ENCODE measurements around the gene DLAT.
"Not testable (repeated sequence)": the region's sequence is repeated elsewhere in the genome, so short reads cannot be mapped to it uniquely, and the experiment has no call there.

Gene DLAT

DNA sequence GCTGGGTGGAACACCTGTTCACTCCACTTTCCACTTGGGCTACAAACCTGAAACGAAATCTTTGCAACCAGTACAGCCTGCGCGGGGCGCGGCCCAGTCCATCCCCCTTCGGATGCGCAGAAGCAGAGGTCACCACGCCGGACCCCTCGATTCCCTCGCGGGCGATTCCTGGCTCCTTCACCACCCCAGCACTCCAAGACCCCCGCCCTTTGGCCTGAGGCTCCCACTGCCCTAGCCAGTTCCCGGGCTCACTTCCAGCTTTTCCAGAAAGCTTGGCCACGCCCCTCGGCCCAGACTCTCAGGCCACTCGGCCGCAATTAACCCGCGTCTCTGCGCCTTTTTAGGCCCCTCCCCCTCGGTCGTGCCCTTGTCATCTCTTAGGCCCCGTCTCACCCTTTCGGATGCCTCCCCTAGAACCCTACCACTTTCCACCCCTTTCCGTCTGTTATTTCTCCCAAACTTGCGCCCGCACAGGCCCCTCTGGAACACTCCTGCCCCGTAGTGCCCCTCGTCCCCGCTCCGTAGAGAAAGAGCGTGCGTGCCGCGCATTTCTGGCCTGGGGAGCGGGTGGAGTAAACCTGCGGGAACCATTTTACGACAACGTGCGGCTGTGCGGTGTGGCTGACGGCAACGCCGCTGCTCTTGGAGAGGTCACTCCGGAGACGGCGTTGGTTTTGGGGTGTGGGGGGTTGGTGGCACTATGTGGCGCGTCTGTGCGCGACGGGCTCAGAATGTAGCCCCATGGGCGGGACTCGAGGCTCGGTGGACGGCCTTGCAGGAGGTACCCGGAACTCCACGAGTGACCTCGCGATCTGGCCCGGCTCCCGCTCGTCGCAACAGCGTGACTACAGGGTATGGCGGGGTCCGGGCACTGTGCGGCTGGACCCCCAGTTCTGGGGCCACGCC is at the start of gene DLAT:
DLAT (plus strand) TSS at position 636 of the 906 bp plus-strand sequence; CDS start at position 701, 65 bp downstream.
- peak; percentile 44 for DNase-seq

- no peak for DNase-seq
Observed at GRCh38 chr11:111976119-111976766, 49.0 kb upstream of the DLAT start.

DNA sequence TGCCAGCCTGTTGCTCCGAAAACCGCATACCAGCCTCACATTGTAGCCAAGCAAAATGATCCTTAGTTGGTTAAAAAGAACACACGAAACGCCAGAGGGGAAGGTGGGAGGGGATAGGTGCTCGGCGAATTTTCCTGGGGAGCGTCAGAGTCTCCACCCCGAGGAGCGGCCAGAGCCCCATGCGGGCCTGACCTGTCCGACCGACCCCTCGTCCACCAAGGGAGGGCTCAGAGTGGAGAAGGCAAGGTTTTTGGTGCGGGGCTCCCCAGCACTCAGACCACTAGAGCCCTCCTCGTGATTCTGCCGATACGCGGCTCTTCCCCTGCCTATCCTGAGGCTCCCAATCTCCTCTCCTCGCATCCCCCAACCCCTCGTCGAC is 48.5 kb upstream of the DLAT start:
- no peak for DNase-seq

- DNase-seq = no peak
Observed at GRCh38 chr11:111977146-111978027, 47.8 kb upstream of the DLAT start.

GRCh38 chr11:111978028-111978771 is 47.0 kb upstream of the DLAT start:
- DNase-seq = no peak

- no peak for DNase-seq
Observed at GRCh38 chr11:111980062-111980461, 45.1 kb upstream of the DLAT start.

GRCh38 chr11:111981270-111981669 is 43.9 kb upstream of the DLAT start:
- DNase-seq = no peak

DNA sequence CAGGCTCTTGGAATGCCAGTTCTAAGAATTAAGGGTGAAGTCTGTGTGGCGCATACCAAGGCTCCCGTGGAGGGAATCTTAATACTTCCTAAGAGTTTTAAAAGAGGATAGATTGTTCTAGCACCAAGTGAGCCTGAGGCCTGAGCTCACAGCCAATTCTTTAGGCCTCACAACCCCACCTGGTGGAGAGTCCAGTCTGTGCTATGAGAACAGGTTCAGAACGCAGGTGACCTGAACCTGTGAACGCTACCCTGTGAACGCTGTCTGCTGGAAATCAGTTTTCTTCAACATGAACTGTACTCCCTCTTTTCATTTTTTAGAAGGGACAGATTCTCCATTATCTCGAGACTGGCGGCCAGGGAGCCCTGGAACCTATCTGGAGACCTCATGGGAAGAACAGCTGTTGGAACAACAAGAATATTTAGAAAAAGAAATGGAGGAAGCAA is 43.2 kb upstream of the DLAT start:
- no peak for DNase-seq

DNA sequence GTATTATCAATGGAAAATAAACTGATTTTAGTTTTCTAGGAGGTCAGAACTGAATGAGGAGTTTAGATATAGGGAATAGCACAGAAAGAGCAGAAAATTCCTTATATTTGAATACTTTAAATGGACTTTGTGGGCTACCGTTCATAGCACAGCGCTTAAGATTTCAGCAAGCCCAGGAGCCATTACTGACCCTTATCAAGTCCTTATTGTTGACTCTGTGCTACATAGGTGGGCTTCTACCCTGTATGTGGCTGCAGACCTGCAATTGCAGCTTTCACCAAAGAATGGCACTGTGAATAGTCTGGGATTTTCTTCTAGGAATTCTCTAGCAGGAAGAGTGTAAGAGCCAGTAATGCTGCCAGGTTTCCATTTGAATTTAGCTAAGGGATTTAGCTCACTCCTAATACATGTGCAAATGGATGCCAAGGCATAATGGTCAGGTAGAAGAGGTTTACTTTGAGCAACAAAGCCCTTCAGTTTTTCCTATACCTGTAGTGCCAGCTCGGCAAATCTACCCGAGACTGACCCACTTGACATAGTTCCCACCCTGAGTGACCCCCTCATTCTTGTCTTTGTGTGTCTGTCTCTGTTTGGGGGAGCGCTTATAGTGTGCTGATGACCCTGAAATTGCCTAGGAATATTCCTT is 42.5 kb upstream of the DLAT start:
- no peak for DNase-seq

DNA sequence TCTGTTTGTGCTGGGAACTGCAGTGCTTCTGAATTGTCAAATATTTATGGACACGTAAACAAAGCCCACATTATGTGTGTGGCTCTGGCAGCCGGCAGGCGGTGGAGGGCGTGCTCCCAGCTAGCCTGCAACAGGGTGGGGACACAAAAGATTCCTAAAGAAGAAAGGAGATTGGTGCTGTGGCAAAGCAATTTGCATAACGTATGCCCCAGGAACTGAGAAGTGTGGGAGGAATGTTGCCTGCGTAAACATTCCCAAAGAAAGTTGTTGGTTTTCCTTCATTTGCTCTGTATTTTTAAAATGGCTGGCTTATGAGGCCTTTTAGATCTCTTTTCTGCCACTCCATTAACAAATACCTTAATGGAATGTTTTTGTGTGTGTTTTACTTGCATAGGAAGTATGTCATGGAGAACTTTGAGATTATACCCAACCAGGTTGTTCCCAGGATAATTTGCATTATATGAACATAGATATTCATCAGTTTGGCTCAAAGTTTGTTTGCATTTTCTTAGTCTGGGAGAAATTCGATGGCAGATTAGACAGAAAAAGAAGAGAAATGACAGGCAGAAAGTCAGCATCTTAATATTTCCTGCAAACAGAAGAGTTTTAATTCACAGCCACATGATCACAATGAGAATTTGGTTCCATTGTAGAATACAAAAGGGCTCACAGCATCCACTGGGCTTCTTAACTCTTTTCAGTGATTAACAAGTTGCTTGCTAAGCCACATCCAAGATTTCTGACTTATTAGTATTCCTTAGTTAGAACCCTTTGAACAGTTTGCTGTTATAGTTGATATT is 41.8 kb upstream of the DLAT start:
- DNase-seq = no peak

GRCh38 chr11:111986589-111986988 is 38.6 kb upstream of the DLAT start:
- no peak for DNase-seq

- DNase-seq = no peak
Observed at GRCh38 chr11:111990381-111990780, 34.8 kb upstream of the DLAT start.

DNA sequence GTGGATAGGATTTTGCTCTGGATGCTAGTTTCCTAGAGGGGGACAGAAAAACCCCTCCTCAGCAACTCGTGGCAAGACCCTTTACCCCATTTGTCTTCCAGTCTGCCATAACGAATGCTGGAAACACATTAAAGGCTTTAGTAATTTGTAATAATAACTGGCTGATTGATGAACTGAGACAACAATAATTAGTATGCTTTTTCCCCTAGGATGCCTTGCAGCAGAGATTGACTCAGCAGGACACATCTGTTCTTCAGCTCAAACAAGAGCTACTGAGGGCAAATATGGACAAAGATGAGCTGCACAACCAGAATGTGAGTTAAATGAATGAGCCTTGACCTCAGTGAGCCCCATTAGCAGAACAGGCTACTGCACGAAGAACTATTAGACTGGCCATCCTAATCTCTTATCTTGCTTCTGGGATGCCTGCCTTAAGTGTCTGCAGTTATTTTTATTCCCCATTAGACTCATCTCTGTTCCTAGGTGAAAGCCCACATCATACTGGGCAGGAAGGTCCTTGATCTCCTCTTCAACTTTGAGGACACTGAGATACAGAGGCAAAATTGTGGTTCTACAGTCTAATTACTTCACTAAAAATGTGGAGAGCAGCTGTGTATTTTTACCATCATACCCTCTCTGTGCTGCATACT is 32.9 kb upstream of the DLAT start:
- DNase-seq = no peak

DNA sequence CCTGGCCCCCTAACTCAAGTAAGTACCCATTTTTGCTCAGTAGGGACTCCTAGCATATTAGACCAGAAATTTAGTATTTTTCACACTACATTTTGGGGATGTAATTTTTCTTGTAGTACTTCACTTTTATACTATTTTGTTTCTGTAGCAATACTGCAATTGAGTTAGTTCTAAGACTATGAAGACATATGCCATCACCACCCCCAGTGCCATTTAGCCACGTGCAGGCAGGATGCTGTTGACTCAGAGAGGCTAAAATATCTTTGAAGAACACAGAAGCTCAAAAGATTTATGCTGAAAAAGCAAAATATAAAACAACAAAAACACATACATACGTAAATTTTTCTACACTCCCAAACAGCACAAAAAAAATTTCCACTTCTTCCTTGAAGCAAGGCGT is 29.1 kb upstream of the DLAT start:
- no peak for DNase-seq

GRCh38 chr11:111996669-111997068 is 28.5 kb upstream of the DLAT start:
- DNase-seq = not testable (repeated sequence)

DNA sequence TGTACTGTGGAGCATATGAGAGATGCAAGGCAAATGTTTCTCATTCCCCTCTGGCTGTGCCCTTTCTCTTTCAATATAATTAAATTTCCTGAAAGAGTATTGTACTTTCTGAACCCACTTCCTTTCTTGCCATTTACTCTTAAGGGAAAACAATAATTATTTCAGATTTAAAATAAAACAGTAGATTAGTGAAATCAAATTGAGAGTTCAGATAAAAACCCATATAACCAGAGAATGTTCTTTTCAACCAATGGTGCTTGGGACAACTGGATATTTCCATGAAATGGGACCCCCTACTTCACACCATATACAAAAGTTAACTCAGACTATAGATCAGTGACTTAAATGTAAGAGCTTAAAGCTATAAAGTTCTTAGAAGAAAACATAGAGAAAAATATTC is 26.1 kb upstream of the DLAT start:
- DNase-seq = no peak

GRCh38 chr11:112000703-112001102 is 24.5 kb upstream of the DLAT start:
- DNase-seq = no peak

DNA sequence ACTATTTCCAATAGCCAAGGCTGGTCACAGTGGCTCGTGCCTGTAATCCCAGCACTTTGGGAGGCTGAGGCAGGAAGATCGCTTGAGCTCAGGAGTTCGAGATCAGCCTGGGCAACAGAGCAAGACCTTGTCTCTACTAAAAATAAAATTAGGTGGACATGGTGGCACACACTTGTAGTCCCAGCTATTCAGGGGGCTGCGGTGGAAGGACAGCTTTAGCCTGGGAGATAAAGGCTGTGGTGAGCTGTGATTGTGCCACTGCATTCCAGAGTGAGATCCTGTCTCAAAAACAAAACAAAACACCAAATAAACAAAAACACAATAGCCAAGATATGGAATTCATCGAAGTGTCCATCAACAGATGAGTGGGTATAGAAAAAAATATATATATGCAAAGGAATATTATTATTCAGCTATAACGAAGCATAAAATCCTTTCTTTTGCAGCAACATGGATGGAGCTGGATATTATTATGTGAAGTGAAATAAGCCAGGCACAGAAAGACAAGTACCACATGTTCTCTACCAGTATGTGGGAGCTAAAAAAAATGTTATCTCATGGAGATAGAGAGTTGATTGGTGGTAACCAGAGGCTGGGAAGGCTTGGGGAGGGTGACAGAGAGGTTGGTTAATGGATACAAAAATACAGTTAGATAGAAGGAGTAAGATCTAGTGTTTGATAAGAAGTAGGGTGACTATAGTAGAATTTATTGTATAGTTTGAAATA is 22.6 kb upstream of the DLAT start:
- no peak for DNase-seq

DNA sequence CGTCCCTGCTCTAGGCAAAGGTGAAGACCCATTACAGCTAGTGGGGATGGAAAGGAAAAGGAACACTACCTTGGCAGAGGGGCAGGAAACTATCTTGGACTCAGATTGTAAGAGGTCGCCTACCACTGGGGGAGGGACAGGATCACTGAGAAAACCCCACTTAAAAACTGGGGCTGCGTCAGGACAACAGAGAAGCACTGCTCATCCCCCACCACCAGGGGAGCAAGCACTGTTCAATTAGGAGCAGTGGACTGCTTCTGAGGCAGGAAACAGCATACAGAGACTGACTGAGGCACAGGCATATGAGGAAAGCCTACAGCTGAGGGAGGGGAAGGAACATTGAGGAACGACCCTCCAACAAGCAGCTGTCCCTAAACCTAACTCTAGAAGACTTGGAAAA is 20.8 kb upstream of the DLAT start:
- DNase-seq = no peak

Data from NCI-H187 treated with DMSO at 0.1 percent for 48 hours (cell line).